ENCODE measurements around the gene KLF6. TPM values are rescaled to one million over a fixed set of nuclear protein-coding genes. Genes with fewer than 3 reads are reported as not detected.

The KLF6 gene
- total and polyA plus RNA-seq, 2 donors (not counting 3 experiments of a cell fraction or from before 2014, with no cell fraction given), result 183 to 307 TPM

GRCh38 chr10:3830946-3831345 lies 45.9 kb upstream of the KLF6 start:
- H2AFZ ChIP-seq (ENCODE audit: low read depth, low read length), result no peak overlapping the region
- no TSS peak for BruUV-seq (replicated peaks)
- CTCF ChIA-PET, result interaction anchor here (1.0 kb wide), 1 partner anchor 20 kb away, joined by 3 read pairs; no protein-coding TSS in a partner anchor

More at GRCh38 chr10:3830946-3831345, 45.9 kb upstream of the KLF6 start:
- no peaks in the 10 kb centered on the region for H3K9me1 ChIP-seq (replicated peaks; ENCODE audit: control insufficient read depth, extremely low read depth, insufficient read depth, low read length)
- no peak for FAIRE-seq
- no peak for DNase-seq (ENCODE audit: low read depth, low spot score)
- no peak overlapping the region for H3K4me3 ChIP-seq (replicated peaks in 1 of 3; ENCODE audit: insufficient read depth in 1 of 3, low read depth in 1 of 3, low read length in 3 of 3)
- no peak overlapping the region for H3K4me2 ChIP-seq (ENCODE audit: insufficient read depth, low read length)
- H3K9ac ChIP-seq (replicated peaks; ENCODE audit: extremely low read depth, insufficient read depth, low read length), result no peak overlapping the region
- no peak overlapping the region for H3K27ac ChIP-seq (ENCODE audit: insufficient read depth, low read depth, low read length)
- POLR2A ChIA-PET, result no interaction called here
- TF ChIP-seq MYC (IDR thresholded peaks at IDR 0.05; ENCODE audit: low read depth, low read length) (no peak), CTCF (IDR thresholded peaks at IDR 0.05; ENCODE audit: extremely low read depth in 1 of 2, insufficient read depth in 1 of 2, low read depth in 1 of 2, low read length in 2 of 2) (no peak), POLR2A (IDR thresholded peaks at IDR 0.05; ENCODE audit: low read depth, low read length) (no peak)
- peaks cover 14% of the 10 kb centered on the region for H3K4me1 ChIP-seq (ENCODE audit: control insufficient read depth, extremely low read depth, insufficient read depth, low read length)
- H3K27me3 ChIP-seq (ENCODE audit: control insufficient read depth in 2 of 2, insufficient read depth in 2 of 2, low read length in 2 of 2), result no peaks in the 10 kb centered on the region
- no peaks in the 10 kb centered on the region for H3K9me3 ChIP-seq (replicated peaks; ENCODE audit: control insufficient read depth, insufficient read depth, low read length)
- H3K79me2 ChIP-seq (ENCODE audit: control insufficient read depth, insufficient read depth, low read length), result no peaks in the 10 kb centered on the region
- intact Hi-C loops (cut with micrococcal nuclease), result no loop called here
- dilution Hi-C loops (cut with MboI; ENCODE audit: extremely low pct_ligation_motif_present, low sequenced_read_pairs), result no loop called here
- H3K36me3 ChIP-seq (ENCODE audit: control insufficient read depth in 2 of 2, extremely low read depth in 1 of 2, insufficient read depth in 2 of 2, low read length in 2 of 2), result no peaks in the 10 kb centered on the region
- H4K20me1 ChIP-seq (replicated peaks; ENCODE audit: control insufficient read depth, extremely low read depth, insufficient read depth, low read length), result no peaks in the 10 kb centered on the region

All from endothelial cell of umbilical vein (primary cell).